Right kidney (tissue), 1 donor: ENCODE measurements around the gene FCRLB.
A peak's percentile ranks its signal among the peaks of the same experiment; 100 is the strongest.
"Not testable (repeated sequence)": the region's sequence is repeated elsewhere in the genome, so short reads cannot be mapped to it uniquely, and the experiment has no call there.

Experiments used
- DNase-seq: peaks from one replicate; pipeline ENCODE4 v3.0.0-alpha.2; 2016

The FCRLB gene

GRCh38 chr1:161739865-161740566 lies 18.7 kb downstream of the FCRLB start:
- no peak for DNase-seq

DNA sequence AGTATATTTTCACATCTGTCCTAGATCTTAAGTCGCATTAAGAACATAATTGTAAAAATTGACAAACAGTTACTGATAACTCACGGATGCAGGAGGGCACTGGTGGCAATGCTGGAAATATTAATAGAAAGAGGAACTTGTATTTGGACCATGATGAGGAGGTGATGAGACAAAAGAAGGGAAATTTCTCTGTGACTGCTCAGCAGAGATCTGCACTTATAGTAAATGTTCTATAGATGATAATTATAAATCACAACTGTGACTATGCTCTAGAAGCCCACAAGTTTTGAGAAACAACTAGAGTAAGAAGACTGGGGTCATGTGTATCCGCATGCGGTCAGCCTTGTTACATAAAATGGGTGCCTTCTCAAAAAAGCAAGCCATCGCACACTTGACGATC lies 19.6 kb downstream of the FCRLB start:
- no peak for DNase-seq

DNA sequence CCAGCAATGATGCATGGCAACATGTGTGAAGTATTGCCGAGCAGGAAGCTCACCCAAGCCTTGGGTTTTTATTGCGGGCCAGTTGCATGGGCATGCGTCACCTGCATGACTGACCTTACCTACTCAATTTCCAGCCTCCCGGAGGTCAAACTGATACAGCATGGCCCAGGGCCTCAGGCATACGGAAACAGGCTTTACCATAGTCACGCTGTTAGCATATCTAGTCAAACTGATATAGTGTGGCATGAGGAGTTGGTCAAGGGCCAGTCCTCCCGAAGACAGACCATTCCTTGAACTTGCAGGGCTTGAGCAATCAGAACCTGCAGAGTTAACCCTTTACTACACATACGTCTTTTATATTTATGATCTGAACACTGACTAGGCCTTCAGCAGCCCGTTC lies 21.9 kb downstream of the FCRLB start:
- DNase-seq = no peak

DNA sequence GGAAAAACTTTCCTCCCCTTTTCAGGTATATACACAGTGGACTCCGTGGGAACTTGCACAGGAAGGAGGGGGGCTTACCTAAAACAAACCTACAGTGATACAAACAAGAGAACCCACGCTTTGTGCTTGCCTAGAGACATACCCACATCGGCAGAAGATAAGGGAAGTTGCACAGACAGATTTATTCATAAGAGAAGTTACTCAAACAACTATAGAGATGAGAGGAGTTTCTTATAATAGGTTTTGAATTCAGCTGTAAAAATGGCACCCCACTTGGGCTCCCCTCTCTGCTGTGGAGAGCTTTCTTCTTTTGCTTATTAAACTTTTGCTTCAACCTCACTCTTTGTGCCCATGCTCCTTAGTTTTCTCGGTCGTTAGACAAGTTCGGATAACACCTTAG lies 26.5 kb downstream of the FCRLB start:
- no peak for DNase-seq

DNA sequence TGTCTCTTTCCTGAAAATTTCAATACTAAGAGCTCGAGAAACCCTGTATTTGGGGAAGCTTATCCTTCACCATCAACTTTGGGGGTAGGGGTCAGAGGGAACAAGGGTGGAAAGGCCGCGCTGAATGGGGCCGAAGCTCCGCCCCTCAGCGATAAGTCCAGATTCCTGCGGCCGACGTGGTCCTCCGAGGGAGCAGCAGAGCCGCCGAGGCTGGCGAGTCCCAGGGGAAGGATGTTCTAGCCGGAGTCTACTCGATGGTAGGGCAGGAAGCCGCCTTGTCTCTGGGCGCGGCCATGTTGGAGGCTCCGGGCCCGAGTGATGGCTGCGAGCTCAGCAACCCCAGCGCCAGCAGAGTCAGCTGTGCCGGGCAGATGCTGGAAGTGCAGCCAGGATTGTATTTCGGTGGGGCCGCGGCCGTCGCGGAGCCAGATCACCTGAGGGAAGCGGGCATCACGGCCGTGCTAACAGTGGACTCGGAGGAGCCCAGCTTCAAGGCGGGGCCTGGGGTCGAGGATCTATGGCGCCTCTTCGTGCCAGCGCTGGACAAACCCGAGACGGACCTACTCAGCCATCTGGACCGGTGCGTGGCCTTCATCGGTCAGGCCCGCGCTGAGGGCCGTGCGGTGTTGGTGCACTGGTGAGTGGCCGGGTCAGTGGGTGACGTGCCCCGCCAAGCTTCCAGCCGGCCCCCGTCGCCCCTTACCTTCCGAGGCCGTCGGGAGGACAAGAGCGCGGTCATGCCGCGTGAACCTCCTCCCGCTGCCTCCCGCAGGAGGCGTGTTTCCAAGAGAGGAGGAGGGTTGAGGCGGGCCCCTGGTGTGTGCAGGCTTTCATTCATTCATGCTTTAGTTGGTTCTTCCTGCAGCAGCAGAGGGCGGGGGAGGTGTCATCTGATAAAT lies 28.4 kb downstream of the FCRLB start, which contains the start of gene DUSP12:
TSS of gene DUSP12 (plus strand) at position 278 of the 899 bp plus-strand sequence. CDS start at position 294, 16 bp downstream.
- DNase-seq = peak; percentile 99

GRCh38 chr1:161763522-161764098 lies 42.3 kb downstream of the FCRLB start:
- DNase-seq = no peak

- peak; percentile 87 for DNase-seq
Observed at GRCh38 chr1:161766102-161766981, 45.0 kb downstream of the FCRLB start, which contains the start of gene ATF6. TSS of gene ATF6 (plus strand) at chr1:161766320. CDS start at chr1:161766361, 41 bp downstream.

DNA sequence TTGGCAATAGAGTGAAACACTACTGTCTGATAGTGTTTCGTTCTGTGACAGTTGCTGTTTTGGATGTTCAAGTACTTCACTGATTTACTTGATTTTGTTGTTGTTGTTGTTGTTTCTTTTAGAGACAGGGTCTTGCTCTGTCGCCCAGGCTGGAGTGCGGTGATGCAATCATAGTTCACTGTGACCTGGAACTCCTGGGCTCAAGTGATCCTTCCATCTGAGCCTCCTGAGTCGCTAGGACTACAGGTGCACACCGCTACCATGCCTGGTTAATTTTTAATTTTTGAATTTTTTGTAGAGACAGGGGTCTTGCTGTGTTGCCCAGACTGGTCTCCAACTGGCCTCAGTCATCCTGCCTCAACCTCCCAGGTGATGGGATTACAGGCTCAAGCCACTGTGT lies 47.1 kb downstream of the FCRLB start:
- no peak for DNase-seq

- no peak for DNase-seq
Observed at GRCh38 chr1:161768986-161769672, 47.8 kb downstream of the FCRLB start.

- DNase-seq = not testable (repeated sequence)
Observed at GRCh38 chr1:161769673-161770045, 48.3 kb downstream of the FCRLB start.

- DNase-seq = no peak
Observed at GRCh38 chr1:161770250-161770649, 48.9 kb downstream of the FCRLB start.

- DNase-seq = no peak
Observed at GRCh38 chr1:161771161-161771560, 49.8 kb downstream of the FCRLB start.

GRCh38 chr1:161771973-161772372 lies 50.6 kb downstream of the FCRLB start:
- no peak for DNase-seq

- no peak for DNase-seq
Observed at GRCh38 chr1:161772397-161772796, 51.1 kb downstream of the FCRLB start.

DNA sequence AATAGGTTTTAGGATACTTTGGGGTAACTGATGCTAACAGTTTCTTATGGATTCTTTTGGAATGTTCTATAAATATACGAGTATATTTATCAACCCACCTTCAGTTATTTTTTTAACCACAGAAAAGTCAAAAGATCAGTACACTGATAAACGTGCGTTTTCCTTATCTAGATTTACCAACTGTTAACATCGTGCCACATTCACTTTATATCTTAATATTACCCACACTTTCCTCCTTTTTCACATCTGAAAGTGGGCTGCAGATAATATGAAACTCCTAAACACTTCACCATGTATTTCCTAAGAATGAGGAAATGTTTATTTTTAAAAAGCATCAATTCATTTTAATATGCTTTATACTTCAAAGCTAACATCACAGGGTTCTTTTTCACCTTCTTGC lies 52.4 kb downstream of the FCRLB start:
- no peak for DNase-seq

GRCh38 chr1:161777261-161777660 lies 55.9 kb downstream of the FCRLB start:
- no peak for DNase-seq
